Stimulated activated naive CD8-positive, alpha-beta T cell treated with anti-CD3 and anti-CD28 coated beads, Interleukin-15, Interleukin-2, amounts not matched to agents 100 U/mL and 50 U/mL, for 24 hours (primary cell): ENCODE measurements around the gene BCL2L12.
A peak's percentile ranks its signal among the peaks of the same experiment; 100 is the strongest.

Source experiments
- ATAC-seq: fragments of 150-1000 bp; cut with Tn5 transposase; one replicate; pipeline ENCODE4 v1.10.0; 2021
- DNase-seq: peaks from one replicate; pipeline ENCODE4 v3.0.0; 2021

Gene BCL2L12

GRCh38 chr19:49684983-49685553 lies 19.3 kb downstream of the BCL2L12 start:
- DNase-seq (no peak), ATAC-seq (no peak)

- DNase-seq (no peak), ATAC-seq (no peak)
These were observed 20.2 kb downstream of the BCL2L12 start for GRCh38 chr19:49685845-49686332.

- no peak for ATAC-seq
- no peak for DNase-seq
These were observed 20.9 kb downstream of the BCL2L12 start for GRCh38 chr19:49686503-49687088.

GRCh38 chr19:49687150-49687549 lies 21.4 kb downstream of the BCL2L12 start:
- ATAC-seq (no peak), DNase-seq (no peak)

- no peak for DNase-seq
- no peak for ATAC-seq
These were observed 22.0 kb downstream of the BCL2L12 start for GRCh38 chr19:49687566-49688316.

- no peak for DNase-seq
- ATAC-seq: no peak
These were observed 22.9 kb downstream of the BCL2L12 start for GRCh38 chr19:49688531-49689132.

- ATAC-seq (peak; percentile 16), DNase-seq (peak; percentile 64)
These were observed 23.7 kb downstream of the BCL2L12 start, which contains the start of gene ADM5 for GRCh38 chr19:49689133-49690078. Gene ADM5 (plus strand): TSS chr19:49689594. CDS start chr19:49689838, 244 bp downstream.

GRCh38 chr19:49690079-49690655 lies 24.4 kb downstream of the BCL2L12 start:
- DNase-seq: no peak
- ATAC-seq: peak; percentile 7

- DNase-seq (peak; percentile 70), ATAC-seq (peak; percentile 41)
These were observed 25.0 kb downstream of the BCL2L12 start, which contains the start of gene CPT1C for GRCh38 chr19:49690656-49691242. Gene CPT1C (plus strand): TSS chr19:49691116. CDS start chr19:49692253, 1,137 bp downstream.

- ATAC-seq (no peak), DNase-seq (peak; percentile 54)
These were observed 25.8 kb downstream of the BCL2L12 start for GRCh38 chr19:49691243-49692146.

GRCh38 chr19:49692147-49692506 lies 26.4 kb downstream of the BCL2L12 start:
- ATAC-seq (no peak), DNase-seq (no peak)

GRCh38 chr19:49696115-49696514 lies 30.4 kb downstream of the BCL2L12 start:
- ATAC-seq (no peak), DNase-seq (no peak)

GRCh38 chr19:49696865-49697264 lies 31.1 kb downstream of the BCL2L12 start:
- ATAC-seq (no peak), DNase-seq (no peak)

- ATAC-seq (no peak), DNase-seq (no peak)
These were observed 33.6 kb downstream of the BCL2L12 start for GRCh38 chr19:49699364-49699763.

GRCh38 chr19:49700563-49700962 lies 34.8 kb downstream of the BCL2L12 start:
- DNase-seq: no peak
- ATAC-seq: no peak

GRCh38 chr19:49701271-49701786 lies 35.6 kb downstream of the BCL2L12 start:
- no peak for DNase-seq
- ATAC-seq: peak; percentile 25

GRCh38 chr19:49704888-49705642 lies 39.3 kb downstream of the BCL2L12 start:
- no peak for ATAC-seq
- no peak for DNase-seq

- no peak for DNase-seq
- ATAC-seq: no peak
These were observed 40.2 kb downstream of the BCL2L12 start for GRCh38 chr19:49705919-49706318.
